HG03460 (cell line): Measurements from ENCODE around the gene CACNG6.

ENCODE experiments used
- ATAC-seq: cut with Tn5 transposase; IDR thresholded peaks from one replicate; pipeline ENCODE4 v1.9.1; 2021; ENCODE audit not compliant: unreplicated experiment

Gene CACNG6

GRCh38 chr19:54041969-54042606 is 50.7 kb downstream of the CACNG6 start:
- ATAC-seq = no peak

GRCh38 chr19:54042989-54043388 is 51.6 kb downstream of the CACNG6 start:
- no peak for ATAC-seq

GRCh38 chr19:54045771-54046170 is 54.3 kb downstream of the CACNG6 start:
- ATAC-seq = no peak

GRCh38 chr19:54047616-54048015 is 56.2 kb downstream of the CACNG6 start:
- no peak for ATAC-seq
